Muscle of leg (tissue), 11 donors: ENCODE data around the gene PKP2. TPM values are rescaled to one million over a fixed set of nuclear protein-coding genes. Genes with fewer than 3 reads are reported as not detected.

Source experiments
- DNase-seq: peaks from one replicate; pipeline ENCODE4 v3.0.0; 2013
- H3K27ac ChIP-seq: one replicate; pipeline ENCODE4 v1.5.1; 2013; ENCODE audit warnings: mild to moderate bottlenecking, low read length, control low read depth
- H3K27me3 ChIP-seq: one replicate; pipeline ENCODE4 v1.6.1; 2013; ENCODE audit warnings: low read length; ENCODE audit not compliant: control insufficient read depth, insufficient read depth
- H3K36me3 ChIP-seq: one replicate; pipeline ENCODE4 v1.6.1; 2013; ENCODE audit warnings: low read length; ENCODE audit not compliant: control insufficient read depth, insufficient read depth
- H3K4me1 ChIP-seq: one replicate; pipeline ENCODE4 v1.6.1; 2013; ENCODE audit warnings: low read length; ENCODE audit not compliant: control insufficient read depth, insufficient read depth
- H3K4me3 ChIP-seq: one replicate; pipeline ENCODE4 v1.5.1; 2013; ENCODE audit warnings: low read length, control low read depth
- H3K9me3 ChIP-seq: replicated peaks from 2 replicates; pipeline ENCODE4 v1.6.1; 2013; ENCODE audit warnings: low read depth, low read length; ENCODE audit not compliant: control insufficient read depth
- WGBS: methylation state at CpG from one replicate; pipeline ENCODE4 v1.1.5; 2013; ENCODE audit warnings: missing lambda C conversion rate; ENCODE audit not compliant: insufficient coverage; 5-methylcytosine and 5-hydroxymethylcytosine counted together
- polyA plus RNA-seq, 8 donors: library from polyadenylated mRNA; unstranded; fragments of 120-200 nt; gene quantifications; one replicate each; pipeline versions ENCODE4 v1.2.1 to v1.2.3, GENCODE V29; 2013; ENCODE audit warnings: inconsistent platforms in 1 of 8, low replicate concordance in 1 of 8; ENCODE audit not compliant: insufficient read length in 8 of 8, insufficient read depth in 1 of 8
- total RNA-seq: library from RNA; stranded (reverse); fragments of 120-200 nt; gene quantifications from one replicate; pipeline ENCODE4 v1.2.4, GENCODE V29; 2013

PKP2 gene
- total and polyA plus RNA-seq, 9 donors = 2.7 to 11.2 (median 4.8) TPM

GRCh38 chr12:32742133-32742532 is 154.4 kb downstream of the PKP2 start:
- Histone ChIP-seq H3K4me3 (no peak overlapping the region), H3K27me3 (no peaks in the 10 kb centered on the region), H3K4me1 (no peaks in the 10 kb centered on the region), H3K27ac (no peak overlapping the region), H3K36me3 (peaks cover 34% of the 10 kb centered on the region), H3K9me3 (no peaks in the 10 kb centered on the region)
- WGBS = 98% methylated on average over 7 of the region's 10 CpGs
- no peak for DNase-seq

Other genes starting within 250 kb of the PKP2 start
- gene DNM1L, start 217.5 kb downstream of the PKP2 start, total RNA-seq = 56.6 TPM
- gene DNM1L, start 217.5 kb downstream of the PKP2 start, polyA plus RNA-seq = 10 to 100 TPM; 55.5 to 89.4 (median 64.5) TPM
- gene YARS2, start 140.9 kb downstream of the PKP2 start, total RNA-seq = 20.9 TPM
- gene YARS2, start 140.9 kb downstream of the PKP2 start, polyA plus RNA-seq = 10 to 100 TPM; 19.6 to 23.5 (median 21.4) TPM